A549 treated with Mapracorat at 1 μM for 4 hours (cell line): ENCODE data around the gene NEUROD1. TPM values are rescaled to one million over a fixed set of nuclear protein-coding genes. Genes with fewer than 3 reads are reported as not detected.

ENCODE experiments used
- total RNA-seq: library from RNA; stranded (reverse); fragments of 200-300 nt; extraction: Qiagen RNA extraction; gene quantifications from 5 replicates; pipeline ENCODE4 v1.2.3, GENCODE V29; 2022

NEUROD1 gene
- not detected in 5 replicates for total RNA-seq

DNA sequence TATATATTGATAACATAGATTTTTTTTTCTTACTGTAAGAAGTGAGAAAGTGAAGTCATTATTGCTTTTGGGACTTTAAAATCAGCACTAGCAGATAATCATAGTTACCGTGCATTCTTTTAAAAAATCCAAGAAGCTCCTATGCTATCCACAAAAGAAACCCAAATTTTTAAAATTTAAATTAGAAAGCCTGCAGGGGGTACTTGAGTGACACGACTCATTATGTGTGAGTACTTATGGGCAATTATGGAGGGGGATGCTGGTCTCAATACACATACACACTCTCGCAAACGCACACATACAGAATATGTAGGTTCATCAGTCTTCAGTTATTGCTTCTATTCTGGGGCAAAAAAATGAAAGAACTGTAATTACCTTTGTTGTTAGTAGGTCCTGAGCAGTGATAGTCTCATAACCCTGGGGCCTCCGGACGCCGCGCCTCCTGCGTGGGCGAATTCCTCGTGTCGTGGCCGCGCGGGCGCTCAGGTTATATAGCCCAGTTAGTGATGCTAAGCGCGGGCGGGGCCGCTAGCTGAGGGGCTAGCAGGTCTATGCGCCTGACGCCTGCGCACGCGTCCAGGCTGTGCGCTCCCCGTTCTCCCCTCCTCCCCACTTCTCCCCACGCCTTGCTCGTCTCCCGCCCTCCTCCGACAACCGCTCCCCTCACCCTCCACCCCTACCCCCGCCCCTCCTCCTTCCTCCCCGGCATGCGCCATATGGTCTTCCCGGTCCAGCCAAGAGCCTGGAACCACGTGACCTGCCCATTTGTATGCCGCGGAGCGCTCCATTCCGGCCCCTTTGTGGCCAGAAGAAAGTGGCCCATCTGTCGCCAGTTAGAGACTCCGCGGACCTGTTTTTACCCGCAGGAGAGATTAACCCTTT lies at the start of gene NEUROD1:
NEUROD1 (minus strand) TSS at position 463 of the 882 bp plus-strand sequence. CDS start 1,657 bp downstream, outside the sequence.

DNA sequence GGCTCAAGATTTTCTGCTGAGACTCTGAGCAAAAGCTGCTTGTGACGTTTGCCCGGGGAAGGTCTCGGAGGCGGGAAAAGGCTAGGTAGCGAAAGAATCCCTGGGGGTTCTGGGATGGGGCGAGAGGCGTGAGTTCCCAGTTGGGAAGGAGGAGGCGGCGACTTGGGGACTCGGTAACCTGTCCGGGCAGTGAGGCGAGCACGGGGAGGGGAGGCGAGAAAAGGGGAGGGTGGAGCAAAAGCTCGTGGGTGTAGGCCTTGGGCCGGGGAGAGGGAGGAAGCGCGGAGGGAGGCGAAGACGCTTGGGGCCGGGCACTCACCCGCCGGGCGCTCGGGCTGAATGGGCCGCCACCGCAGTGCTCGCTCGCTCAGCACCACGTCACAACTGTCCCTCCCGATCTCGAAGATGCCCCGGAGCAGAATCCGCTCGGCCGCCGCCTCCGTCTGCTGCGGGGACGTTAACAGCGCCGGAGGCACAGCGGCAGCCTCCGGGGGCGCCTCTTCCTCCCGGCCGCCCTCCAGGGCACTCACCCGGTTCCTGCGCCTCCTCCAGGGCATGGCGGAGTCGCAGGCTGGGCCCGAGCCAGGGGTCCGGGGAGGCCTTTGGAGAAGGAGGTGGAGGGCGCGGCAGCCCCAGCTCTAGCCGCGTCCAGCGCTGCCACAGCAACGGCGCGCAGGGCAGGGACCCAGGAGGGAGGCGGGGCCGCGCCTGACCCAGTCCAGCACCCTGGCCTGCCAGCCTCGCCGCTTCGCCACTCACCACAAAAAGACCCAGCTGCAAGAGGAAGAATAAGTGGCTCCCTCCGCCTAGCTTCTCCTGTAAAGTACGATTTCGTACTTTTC lies 23.6 kb downstream of the NEUROD1 start, which contains the start of gene CERKL:
CERKL (minus strand) TSS at position 656 of the 842 bp plus-strand sequence; CDS start at position 557, 99 bp downstream.

Other genes with a start within 250 kb of the NEUROD1 start
- 1.2 to 2.5 TPM (median 1.8 TPM) in 5 replicates for gene ITGA4, start 223.1 kb downstream of the NEUROD1 start, total RNA-seq
- gene CERKL, start 23.4 kb downstream of the NEUROD1 start, total RNA-seq = 0.15 to 0.43 TPM (median 0.29 TPM) in 5 replicates
- 43.1 to 46.0 TPM (median 45.3 TPM) in 5 replicates for gene ITPRID2, start 211.2 kb upstream of the NEUROD1 start, total RNA-seq